ENCODE results near the gene FOXN4.

DNA sequence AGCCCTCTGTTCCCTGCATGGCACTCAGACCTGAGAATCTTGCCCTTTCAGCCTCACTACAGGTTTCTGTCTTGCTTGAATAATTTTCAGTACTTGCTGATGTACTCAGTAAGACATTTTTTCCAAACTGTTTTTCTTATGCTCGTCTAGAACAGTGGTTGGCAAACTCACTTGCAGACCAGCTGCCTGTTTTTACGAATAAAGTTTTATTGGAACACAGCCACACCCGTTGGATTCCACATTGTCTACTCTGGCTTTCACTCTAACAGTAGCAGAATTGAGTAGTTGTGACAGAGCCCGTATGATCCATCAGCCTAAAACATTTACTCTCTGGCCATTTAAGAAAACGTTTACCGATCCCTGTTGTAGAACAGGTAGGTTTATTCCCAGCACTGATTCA is 72.8 kb downstream of the FOXN4 start:
- TF ChIP-seq, protein P1, sequence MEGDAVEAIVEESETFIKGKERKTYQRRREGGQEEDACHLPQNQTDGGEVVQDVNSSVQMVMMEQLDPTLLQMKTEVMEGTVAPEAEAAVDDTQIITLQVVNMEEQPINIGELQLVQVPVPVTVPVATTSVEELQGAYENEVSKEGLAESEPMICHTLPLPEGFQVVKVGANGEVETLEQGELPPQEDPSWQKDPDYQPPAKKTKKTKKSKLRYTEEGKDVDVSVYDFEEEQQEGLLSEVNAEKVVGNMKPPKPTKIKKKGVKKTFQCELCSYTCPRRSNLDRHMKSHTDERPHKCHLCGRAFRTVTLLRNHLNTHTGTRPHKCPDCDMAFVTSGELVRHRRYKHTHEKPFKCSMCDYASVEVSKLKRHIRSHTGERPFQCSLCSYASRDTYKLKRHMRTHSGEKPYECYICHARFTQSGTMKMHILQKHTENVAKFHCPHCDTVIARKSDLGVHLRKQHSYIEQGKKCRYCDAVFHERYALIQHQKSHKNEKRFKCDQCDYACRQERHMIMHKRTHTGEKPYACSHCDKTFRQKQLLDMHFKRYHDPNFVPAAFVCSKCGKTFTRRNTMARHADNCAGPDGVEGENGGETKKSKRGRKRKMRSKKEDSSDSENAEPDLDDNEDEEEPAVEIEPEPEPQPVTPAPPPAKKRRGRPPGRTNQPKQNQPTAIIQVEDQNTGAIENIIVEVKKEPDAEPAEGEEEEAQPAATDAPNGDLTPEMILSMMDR (IDR thresholded peaks at IDR 0.05; ENCODE audit: insufficient read depth, low read length, poor library complexity, severe bottlenecking) = no peak
- no peak for TF ChIP-seq EZH2phosphoT487 (conservative IDR thresholded peaks at IDR 0.05; ENCODE audit: low read length)
